DMS 273 (cell line): ENCODE measurements around the gene STN1.
"Not testable (repeated sequence)": the region's sequence is repeated elsewhere in the genome, so short reads cannot be mapped to it uniquely, and the experiment has no call there.

Experiments used
- DNase-seq: peaks from one replicate; lab custom pipeline; 2025; ENCODE audit not compliant: unreplicated experiment; lab: John Stamatoyannopoulos, UW

STN1 gene

DNA sequence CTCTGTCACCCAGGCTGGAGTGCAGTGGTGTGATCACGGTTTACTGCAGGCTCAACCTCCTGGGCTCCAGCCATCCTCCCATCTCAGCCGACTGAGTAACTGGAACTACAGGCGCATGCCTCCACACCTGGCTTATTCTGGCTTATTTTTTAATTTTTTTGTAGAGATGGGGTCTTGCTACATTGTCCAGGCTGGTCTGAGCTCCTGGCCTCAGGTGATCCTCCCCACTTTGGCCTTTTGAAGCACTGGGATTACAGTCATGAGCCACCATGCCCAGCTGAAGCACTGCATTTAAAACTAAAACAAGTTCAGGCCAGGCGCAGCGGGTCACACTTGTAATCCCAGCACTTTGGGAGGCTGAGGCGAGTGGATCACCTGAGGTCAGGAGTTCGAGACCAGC, 70.6 kb downstream of the STN1 start:
- no peak for DNase-seq

- DNase-seq = no peak
These were observed 72.0 kb downstream of the STN1 start for GRCh38 chr10:103845972-103846371.

GRCh38 chr10:103845346-103845745, 72.6 kb downstream of the STN1 start:
- DNase-seq = not testable (repeated sequence)

GRCh38 chr10:103843854-103844570, 74.0 kb downstream of the STN1 start:
- DNase-seq = no peak

DNA sequence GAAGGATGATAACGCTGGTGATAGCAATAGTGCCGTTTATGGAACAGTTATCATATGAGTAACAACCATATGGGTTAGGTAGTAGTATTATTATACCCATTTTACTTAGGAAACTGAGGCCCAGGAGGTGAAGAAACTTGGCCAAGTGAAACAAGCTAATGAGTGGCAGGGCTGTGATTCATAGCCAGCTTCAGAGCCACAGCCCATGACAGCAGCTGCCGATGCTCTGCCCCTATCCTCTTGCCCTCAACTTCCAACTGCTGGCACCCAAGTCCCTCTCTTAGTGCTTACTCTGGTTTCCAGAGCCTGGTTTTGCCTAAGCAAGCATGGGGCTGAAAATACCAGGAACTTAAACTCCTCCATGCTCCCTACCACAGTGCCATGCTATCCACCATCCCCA, 74.9 kb downstream of the STN1 start:
- DNase-seq = no peak

- DNase-seq = no peak
These were observed 75.4 kb downstream of the STN1 start for GRCh38 chr10:103842605-103843004.

DNA sequence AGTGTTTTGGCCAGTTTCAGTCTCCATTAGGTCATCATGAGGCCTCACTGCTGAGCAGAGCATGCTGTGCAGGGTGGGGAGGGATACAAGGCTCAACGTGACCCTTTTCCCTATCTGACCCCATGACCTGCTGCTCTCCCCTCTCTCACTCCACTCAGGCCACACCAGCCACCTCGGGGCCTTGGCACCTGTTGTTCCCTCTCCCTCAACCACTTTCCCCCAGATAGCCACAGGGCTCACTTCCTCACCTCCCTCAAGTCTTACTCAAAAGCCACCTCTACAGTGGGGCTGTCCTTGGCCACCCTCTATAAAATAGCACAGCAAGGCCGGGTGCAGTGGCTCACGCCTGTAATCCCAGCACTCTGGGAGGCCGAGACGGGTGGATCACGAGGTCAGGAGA, 76.5 kb downstream of the STN1 start:
- DNase-seq = no peak

DNA sequence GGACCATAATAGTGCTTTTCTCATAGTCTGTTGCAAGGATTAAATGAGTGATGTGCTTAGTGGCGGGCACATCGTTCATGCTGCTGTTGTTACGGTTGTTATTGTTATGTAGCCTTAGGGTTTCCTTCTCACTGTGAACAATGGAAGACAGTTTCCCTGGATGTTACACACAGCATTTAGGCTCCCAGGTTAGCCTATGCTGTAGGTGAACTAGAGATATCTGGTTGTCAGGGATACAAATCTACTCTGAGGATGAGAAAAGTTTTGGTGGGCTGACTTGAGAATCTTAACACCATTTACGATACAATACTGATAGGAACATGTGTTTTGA, 77.3 kb downstream of the STN1 start:
- no peak for DNase-seq

DNA sequence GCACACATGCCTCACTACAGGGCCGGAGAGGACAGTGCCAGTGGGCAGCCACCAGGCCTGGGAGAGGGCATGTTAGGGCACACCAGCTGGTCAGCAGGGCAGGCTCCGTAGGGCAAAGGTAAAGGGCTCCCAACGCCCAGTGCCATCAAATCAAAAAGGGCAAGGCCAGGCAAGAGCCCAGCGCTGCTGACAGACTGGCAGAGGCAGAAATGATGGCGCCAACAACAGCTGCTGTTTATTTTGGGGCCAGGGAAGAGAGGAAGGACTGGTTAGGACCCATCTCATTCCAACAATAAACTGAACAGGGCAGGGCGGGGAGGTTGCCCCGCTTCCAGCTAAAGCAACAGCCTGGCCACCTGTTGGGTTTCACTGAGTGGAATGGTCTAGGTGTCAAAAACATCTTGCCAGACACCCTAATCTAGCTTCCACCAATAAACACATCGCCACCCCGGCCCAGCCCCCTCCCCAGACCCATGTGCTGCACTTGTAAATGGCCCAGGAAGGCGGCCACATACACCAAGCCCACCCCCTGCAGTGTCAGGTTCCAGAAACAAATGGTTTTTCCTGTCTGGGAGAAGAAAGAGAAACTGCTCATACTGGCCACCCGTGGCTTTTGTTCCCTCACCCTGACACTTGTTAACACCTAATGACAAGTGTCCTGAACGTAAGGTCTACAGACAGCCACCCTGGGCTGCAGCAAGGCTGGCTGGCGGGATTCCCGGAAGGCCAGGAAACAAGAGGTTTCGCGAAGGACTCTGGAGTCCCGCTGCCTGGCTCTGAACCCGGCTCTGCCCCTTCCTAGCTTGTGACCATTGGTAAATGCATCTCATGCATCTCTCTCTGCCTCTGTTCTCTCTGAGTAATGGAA, 77.9 kb downstream of the STN1 start:
- peak; percentile 95 for DNase-seq

- DNase-seq = peak; percentile 68
These were observed 78.5 kb downstream of the STN1 start for GRCh38 chr10:103839519-103839871.

DNA sequence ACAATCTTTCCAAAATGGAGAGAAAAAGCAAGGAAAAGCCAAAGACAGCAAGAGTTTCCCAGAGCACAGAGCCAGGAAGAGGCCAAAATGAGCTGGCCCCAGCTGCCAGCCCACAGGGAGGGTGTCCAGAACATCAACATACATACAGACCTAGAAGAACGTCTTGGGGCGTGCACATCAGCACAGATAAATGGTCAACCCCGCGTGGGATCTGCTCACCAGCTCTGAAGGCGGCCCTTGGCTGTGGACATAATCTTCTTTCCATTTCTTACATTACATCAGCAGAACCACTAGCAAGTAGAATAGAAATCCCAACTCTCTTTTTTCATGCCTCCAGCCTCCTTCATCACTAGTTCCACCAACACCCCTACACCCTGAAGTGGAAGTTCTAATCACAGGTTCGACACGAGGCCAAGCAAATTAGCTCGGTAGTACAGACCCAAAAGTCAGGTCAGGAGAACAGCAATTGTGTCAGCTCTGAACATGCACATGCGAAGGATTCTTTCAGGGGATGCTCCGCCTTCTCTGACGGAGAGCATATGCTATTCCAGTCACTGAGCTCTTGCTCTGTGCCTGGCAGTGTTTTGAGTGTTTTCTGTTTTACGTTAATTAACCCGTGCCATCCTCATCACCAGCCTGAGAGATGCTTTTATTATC, 79.0 kb downstream of the STN1 start:
- peak; percentile 70 for DNase-seq

GRCh38 chr10:103838070-103838395, 80.0 kb downstream of the STN1 start:
- DNase-seq = no peak

- peak; percentile 32 for DNase-seq
These were observed 80.5 kb downstream of the STN1 start for GRCh38 chr10:103837370-103838069.

DNA sequence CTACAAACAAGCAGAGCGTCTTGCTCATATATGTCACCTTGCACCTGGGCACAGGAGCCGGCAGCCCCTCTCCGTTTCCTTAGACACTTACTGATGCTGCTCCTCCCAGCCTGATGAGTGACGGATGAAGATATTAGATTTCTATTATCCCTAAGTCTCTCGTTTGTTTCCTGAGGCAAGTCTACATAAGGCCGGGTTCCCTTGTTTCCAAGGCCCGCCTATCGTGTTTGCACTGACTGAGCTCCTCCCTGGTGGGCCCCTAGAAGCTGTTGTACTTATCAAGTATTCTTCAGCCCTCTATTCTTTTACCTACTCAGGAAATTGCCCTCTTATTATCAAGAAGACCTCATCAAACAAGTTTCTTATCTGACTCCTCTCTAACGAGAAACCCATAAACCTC, 81.1 kb downstream of the STN1 start:
- peak; percentile 37 for DNase-seq

DNA sequence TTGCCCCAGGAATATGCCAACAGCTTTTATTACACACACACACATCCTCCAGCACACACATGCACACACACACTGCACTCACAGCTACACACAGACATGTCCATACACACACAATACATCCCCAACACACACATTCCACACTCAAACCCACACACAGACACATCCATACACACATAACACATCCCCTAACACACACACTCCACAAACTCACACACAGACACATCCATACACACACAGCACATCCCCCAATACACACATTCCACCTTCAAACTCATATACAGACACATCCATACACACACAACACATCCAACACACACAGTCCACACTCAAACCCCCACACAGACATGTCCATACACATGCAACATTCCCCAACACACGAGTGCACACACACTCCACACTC, 81.7 kb downstream of the STN1 start:
- no peak for DNase-seq

DNA sequence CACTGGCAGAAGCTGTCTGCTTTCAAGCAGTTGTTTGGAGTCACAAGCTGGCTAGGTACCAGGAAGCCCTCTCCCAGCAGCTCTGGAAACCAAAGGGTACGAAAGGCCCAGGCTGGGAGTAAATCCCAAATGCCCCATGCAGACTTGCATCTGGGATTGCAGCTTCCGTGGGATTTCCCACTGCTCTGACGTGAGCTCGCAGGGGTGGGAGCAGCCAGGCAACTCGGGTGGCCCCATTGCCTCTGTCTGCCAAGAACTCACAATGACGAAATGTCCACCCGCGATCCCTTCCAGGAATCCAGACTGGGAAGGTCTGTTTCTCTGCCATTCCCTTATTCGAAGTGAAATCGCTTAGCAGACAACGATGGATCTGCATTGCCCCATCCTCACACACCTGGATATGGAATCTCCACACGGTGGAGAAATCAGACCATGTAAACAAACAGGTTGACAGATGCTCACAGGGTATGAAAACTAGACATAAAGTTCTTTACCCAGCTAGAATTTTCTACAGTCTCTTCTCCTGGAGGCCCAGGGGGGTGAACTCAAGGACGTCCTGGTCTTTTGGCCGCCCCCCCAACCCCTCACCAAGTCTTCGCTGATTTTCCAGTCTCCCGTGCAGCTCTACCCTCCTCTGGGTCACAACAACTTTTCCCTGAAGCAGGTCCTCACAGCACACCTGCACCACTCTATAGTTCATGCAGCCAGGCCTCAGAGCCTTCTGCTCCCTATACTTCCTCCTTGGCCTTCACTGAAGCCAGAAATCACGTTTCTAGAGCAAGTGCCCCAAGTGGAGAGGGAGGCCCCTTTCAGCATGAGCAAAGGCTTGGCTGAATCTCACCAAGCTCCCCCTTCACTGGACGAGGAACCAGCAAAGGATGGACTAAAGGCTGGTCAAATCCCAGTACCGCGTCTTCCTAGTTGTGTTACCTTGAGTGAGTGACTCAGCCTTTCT, 82.6 kb downstream of the STN1 start:
- DNase-seq = peak; percentile 28

DNA sequence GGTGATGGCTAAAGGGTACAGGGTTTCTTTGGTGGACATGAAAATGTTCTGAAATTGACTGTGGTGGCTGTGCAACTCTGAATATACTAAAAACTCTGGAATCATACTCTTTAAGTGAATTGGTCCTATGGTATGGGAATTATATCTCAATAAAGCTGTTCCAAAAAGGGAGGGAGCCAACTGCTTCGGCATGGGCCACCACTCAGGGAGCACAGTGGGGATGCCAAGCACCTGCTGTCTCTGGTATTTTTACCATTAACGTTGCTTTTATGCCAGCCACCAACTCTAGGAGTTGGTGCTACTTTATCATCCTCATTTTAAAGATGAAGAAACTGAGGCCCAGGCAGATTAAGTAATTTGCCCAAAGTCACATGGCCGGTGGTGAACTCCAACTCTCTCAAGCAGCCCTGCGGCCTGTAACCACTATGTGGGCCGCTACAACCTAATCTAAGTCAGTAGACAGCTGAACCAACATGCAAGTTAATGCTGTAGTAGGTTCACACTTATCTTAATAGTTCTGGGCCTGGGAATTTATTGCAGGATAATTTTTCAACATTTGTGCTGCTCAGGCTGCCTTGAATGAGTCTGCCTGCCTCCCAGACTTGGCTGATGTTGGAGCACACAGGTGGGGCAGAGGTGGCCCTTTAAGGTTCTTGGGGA, 83.4 kb downstream of the STN1 start:
- DNase-seq = no peak

DNA sequence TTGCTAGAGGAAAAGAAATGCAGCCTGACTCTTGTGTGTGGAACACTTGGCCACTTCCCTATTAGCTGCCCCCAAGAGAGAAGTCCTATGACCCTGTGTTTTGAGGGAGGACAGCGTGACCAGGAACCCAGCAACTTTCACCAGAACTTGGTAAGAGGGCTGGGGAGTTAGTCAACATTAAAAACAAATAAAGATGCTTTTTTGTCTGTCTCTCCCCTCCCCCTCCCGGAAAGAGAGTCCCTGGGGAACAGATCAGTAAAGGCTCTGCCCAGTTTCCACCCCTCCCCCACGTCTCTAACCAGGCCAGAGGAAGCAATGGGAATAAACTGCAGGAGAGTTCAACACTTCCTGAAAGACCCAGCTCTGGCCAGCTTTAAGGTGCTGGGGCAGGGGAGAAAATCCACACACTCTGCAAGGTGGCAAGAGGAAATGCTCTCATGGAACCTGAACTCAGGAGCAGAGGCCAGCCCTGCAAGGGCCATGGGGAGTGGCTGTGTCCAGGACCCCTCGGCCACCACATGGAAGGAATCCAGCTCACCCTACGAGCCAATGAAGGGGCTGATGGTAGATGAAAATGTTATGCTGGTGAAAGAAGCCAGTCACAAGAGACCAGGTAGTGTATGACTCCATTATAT, 84.1 kb downstream of the STN1 start:
- DNase-seq = no peak

DNA sequence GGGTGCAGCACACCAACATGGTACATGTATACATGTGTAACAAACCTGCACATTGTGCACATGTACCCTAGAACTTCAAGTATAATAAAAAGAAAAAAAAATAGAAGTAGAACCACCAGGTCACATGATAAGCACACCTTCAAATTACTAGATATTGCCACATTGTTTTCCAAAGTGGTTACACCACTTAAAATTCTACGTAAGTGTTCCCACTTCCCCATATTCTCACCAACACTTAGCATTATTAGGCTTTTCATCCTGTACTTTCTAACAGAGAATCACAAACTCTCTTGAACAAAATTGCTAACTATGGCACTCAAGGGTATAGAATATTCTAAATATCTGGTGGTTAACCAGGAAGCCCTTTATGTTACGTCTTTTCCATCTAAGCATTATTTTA, 85.2 kb downstream of the STN1 start:
- no peak for DNase-seq
